ENCODE data around the gene JADE2. TPM values are rescaled to one million over a fixed set of nuclear protein-coding genes. Genes with fewer than 3 reads are reported as not detected.

Gene JADE2
- total RNA-seq, 1 donor from 2014 or later: 13.5 TPM

DNA sequence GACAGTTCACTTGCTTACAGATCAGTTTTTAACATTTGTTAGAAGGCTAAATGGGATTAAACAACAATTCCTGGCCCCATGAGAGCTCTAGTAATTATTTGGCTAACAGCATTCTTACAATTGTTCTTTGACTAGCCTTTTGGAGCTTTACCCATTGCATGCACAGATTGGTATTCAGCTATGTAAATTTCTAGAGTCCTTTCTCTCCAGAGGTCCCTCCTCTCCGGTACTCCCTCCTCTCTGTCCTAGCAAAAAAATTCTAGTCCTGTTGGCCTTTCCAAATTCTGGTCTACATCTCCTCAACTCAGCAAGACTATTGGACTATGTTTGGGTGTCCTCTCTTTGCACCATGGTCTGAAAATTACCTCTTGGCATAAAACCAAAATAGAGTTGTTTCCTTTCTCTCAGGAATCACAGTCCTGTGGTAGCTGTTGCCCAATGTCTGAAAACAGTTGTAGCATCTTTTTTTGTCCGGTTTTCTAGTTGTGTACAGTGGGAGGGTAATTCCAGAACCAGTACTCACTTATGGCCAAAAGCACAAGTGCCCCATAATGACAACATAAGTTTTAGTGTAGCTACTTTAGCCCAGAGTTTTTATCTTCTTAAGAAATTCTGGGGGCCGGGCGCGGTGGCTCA lies 89.1 kb downstream of the JADE2 start:
- H3K36me3 ChIP-seq (ENCODE audit: control insufficient read depth, insufficient read depth, low read length): no peaks in the 10 kb centered on the region
- no peak for DNase-seq (ENCODE audit: low read depth)
- H3K27me3 ChIP-seq (ENCODE audit: control insufficient read depth, insufficient read depth, low read length): no peaks in the 10 kb centered on the region
- H3K4me3 ChIP-seq (ENCODE audit: low read depth, low read length): no peak overlapping the region
- TF ChIP-seq, protein P1, sequence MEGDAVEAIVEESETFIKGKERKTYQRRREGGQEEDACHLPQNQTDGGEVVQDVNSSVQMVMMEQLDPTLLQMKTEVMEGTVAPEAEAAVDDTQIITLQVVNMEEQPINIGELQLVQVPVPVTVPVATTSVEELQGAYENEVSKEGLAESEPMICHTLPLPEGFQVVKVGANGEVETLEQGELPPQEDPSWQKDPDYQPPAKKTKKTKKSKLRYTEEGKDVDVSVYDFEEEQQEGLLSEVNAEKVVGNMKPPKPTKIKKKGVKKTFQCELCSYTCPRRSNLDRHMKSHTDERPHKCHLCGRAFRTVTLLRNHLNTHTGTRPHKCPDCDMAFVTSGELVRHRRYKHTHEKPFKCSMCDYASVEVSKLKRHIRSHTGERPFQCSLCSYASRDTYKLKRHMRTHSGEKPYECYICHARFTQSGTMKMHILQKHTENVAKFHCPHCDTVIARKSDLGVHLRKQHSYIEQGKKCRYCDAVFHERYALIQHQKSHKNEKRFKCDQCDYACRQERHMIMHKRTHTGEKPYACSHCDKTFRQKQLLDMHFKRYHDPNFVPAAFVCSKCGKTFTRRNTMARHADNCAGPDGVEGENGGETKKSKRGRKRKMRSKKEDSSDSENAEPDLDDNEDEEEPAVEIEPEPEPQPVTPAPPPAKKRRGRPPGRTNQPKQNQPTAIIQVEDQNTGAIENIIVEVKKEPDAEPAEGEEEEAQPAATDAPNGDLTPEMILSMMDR (IDR thresholded peaks at IDR 0.05; ENCODE audit: insufficient read depth, low read length, poor library complexity, severe bottlenecking): no peak

DNA sequence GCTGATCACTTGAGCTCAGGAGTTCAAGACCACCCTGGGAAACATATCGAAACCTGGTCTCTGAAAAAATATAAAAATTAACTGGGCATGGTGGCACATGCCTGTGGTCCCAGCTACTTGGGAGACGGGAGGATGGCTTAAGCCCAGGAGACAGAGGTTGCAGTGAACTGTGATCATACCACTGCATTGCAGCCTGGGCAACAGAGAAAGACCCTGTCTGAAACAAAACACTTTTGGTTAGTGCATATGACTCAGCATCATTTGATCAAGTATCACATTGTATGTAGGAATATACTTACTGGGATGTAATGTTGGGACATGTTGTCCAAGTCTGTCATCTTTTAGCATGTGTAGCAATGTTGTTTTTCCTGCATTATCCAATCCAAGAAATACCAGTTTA lies 95.2 kb downstream of the JADE2 start:
- H3K36me3 ChIP-seq (ENCODE audit: control insufficient read depth, insufficient read depth, low read length): peaks cover 1% of the 10 kb centered on the region
- H3K27me3 ChIP-seq (ENCODE audit: control insufficient read depth, insufficient read depth, low read length): no peaks in the 10 kb centered on the region
- DNase-seq (ENCODE audit: low read depth): no peak
- H3K4me3 ChIP-seq (ENCODE audit: low read depth, low read length): no peak overlapping the region
- TF ChIP-seq, protein P1 (IDR thresholded peaks at IDR 0.05; ENCODE audit: insufficient read depth, low read length, poor library complexity, severe bottlenecking): no peak

DNA sequence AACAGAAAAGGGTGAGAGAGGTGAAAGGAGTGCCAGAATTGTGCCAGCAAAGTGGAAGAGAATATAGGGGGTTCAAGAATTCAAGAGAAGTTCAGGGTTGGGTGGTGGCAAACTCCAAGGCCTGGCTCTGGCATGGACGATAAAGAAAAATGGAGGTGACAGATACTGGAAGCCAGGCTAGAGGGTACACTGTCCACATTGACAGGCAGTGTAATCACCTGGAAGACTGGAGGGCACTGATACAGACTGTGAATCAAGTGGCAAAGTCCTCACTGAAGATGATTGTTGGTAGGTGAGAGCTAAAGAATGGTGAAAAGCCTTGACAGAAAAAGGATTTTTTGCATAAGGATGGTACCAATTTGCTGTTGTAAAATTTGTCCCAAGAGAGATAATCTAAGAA lies 100.1 kb downstream of the JADE2 start:
- no peak for DNase-seq (ENCODE audit: low read depth)
- TF ChIP-seq, protein P1 (IDR thresholded peaks at IDR 0.05; ENCODE audit: insufficient read depth, low read length, poor library complexity, severe bottlenecking): no peak

DNA sequence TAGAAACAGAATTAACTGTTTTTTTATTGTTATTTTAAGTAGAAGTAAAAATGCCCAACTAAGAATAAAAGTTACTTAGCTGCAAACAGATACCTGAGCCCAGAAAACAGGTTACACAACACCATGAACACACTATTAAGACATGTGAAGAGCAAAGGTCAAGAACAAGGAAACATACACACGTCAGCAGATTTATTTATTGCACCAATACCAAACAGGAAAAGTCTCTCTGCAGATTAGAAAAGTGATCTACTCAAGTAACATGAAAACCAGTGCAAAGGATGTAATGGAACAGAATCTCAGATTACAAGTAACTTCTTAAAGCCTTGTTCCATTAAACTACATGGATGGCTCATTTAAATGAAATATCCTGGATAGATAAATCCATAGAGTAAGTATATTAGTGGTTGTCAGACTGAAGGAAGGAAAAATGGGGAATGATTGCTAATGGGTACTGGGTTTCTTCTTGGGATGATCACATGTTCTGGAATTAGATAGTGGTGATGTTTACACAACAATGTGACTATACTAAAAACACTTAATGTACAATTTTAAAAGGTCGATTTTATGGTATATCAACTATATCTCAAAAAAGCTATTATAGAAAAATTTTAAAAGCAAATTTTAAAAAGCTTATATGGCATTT lies 101.0 kb downstream of the JADE2 start:
- H3K36me3 ChIP-seq (ENCODE audit: control insufficient read depth, insufficient read depth, low read length): peaks cover 1% of the 10 kb centered on the region
- no peak for DNase-seq (ENCODE audit: low read depth)
- TF ChIP-seq, protein P1 (IDR thresholded peaks at IDR 0.05; ENCODE audit: insufficient read depth, low read length, poor library complexity, severe bottlenecking): no peak

More for the DNA sequence above, 100.1 kb downstream of the JADE2 start:
- Histone ChIP-seq H3K36me3 (ENCODE audit: control insufficient read depth, insufficient read depth, low read length) (peaks cover 1% of the 10 kb centered on the region), H3K27me3 (ENCODE audit: control insufficient read depth, insufficient read depth, low read length) (no peaks in the 10 kb centered on the region), H3K4me3 (ENCODE audit: low read depth, low read length) (no peak overlapping the region)

More for the DNA sequence above, 101.0 kb downstream of the JADE2 start:
- Histone ChIP-seq H3K27me3 (ENCODE audit: control insufficient read depth, insufficient read depth, low read length) (no peaks in the 10 kb centered on the region), H3K4me3 (ENCODE audit: low read depth, low read length) (no peak overlapping the region)

Other genes starting within 250 kb of the JADE2 start
- gene CDKL3, start 158.5 kb upstream of the JADE2 start, total RNA-seq: 9.3 and 17.6 TPM in 2 replicates
- 31.2 and 38.1 TPM in 2 replicates for gene UBE2B, start 154.1 kb upstream of the JADE2 start, total RNA-seq
- 25.3 and 28.3 TPM in 2 replicates for gene CDKN2AIPNL, start 113.8 kb upstream of the JADE2 start, total RNA-seq
- gene SAR1B, start 107.2 kb downstream of the JADE2 start, total RNA-seq: 28.1 and 40.3 TPM in 2 replicates
- gene SEC24A, start 123.1 kb downstream of the JADE2 start, total RNA-seq: 16.0 and 17.0 TPM in 2 replicates
- 23.1 and 24.5 TPM in 2 replicates for gene CAMLG, start 212.9 kb downstream of the JADE2 start, total RNA-seq
- 16.2 and 20.5 TPM in 2 replicates for gene DDX46, start 233.1 kb downstream of the JADE2 start, total RNA-seq

Measured in kidney epithelial cell (primary cell).